GM21529 (cell line): ENCODE results near the gene SCN3A.

Experiments used
- ATAC-seq: cut with Tn5 transposase; IDR thresholded peaks from one replicate; pipeline ENCODE4 v1.9.1; 2021; ENCODE audit not compliant: unreplicated experiment

Gene SCN3A

DNA sequence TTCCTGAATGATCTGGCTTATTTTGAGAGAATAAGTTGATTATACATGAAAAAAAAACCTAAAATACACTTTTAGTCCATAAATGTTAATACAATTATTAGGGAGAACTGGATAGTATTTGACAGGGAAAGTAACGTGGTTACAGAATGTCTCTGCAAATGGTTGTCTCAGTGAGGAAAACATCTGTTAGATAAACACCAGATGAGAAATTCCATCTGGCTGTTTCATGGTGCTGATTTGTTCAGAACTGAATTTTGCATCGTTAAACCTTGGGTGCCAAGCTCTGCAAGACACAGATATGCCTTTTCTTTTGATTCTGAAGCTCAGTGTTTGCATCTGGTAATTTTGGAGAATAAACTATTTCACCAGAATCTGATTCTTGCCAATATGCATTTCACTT lies 90.4 kb downstream of the SCN3A start:
- ATAC-seq = no peak

GRCh38 chr2:165112789-165113188 lies 91.1 kb downstream of the SCN3A start:
- ATAC-seq = no peak

DNA sequence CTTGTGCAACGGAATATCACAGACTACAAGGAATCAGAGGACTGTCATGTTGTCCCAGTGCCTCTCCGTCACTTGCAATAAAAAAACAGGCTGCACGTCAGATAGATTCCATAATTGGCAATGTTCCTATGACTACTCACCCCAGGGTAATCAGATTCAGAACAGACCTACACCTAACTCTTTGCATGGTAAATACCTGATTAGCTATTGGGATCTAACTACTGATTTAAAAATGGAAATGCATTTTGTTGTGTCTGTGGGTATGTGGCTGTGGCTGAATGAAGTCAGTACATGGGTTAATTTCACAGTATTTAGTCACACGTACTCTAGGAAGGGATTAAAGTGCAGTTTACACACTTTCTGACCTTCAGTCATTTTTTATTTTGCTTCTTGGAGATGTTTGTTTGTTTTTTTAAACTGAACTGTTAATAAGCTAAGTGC lies 91.7 kb downstream of the SCN3A start:
- no peak for ATAC-seq

DNA sequence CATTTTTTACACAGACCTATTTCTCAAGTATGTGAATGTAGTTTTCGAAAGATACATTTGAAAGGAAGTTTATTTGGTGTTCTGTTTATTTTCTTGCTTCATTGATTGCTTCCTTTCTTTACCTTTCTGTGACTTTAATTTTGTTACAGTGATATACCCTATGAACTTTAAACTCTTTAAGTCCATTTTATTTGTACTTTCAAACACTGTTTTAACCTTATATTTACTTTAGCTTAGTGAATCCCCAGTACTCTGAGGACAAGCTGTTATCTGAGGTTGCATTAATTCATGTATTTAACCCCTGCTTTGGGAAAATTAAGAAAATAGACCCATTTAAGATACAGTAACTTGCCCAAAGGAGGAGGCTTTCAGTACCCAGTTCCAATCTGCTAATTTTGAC lies 93.5 kb downstream of the SCN3A start:
- no peak for ATAC-seq

DNA sequence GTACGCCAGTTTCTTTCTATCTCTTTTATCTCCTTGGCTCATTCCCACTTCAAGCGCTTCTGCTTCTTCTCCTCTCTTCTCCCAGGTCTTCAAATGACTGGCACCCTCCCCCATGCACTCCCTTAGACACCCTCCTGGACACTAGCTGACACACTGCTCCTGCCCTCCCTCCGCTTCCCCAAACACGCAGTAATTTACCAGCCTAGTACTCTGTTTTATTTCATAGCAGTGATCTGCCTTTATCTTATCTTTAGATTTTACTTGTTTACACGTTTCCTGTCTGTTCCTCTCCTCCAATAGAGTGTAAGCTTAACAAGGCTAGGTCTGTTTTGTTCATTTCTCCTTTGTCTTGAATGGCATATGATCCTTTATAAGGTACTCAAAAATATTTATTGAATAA lies 93.9 kb downstream of the SCN3A start:
- ATAC-seq = no peak

DNA sequence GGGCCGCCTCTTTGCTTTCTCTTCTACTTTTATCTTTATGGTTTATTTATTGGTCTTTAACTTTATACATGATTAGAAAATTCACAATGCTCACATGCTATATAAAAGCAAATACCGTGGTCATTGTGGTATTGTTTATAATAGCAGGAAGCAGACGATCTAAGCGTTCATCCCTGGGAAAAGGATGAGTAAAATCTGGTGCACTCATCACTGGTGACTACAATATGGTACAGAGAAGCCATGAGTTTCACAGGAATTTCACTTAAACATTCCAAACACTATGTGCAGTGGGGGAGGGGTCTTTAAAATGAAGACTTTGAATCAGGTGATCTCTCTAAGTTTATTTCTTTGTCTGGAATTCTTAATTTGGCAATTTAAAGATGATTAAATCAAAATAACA lies 97.9 kb downstream of the SCN3A start:
- ATAC-seq = no peak

- ATAC-seq = no peak
These were observed 115.6 kb downstream of the SCN3A start for GRCh38 chr2:165087933-165088901.

DNA sequence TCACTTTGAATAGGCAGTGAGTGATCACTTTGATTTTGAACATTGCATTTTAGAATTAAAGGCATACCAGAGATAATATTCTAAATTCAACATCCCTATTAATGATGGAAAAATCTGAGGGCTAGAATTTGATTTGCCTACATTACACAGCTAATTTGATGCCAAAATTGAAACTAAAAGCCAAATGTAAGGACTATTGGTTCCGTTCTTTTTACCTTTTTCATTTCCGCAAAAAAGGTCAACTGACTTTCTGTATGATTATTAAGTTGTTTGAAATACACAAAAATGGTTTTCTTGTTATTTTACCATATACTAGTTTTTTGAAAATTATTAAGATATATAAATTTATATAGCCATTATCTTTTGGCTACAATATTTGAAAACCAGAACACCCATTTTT lies 117.5 kb downstream of the SCN3A start:
- ATAC-seq = no peak

GRCh38 chr2:165083326-165083725 lies 120.5 kb downstream of the SCN3A start:
- ATAC-seq = no peak

DNA sequence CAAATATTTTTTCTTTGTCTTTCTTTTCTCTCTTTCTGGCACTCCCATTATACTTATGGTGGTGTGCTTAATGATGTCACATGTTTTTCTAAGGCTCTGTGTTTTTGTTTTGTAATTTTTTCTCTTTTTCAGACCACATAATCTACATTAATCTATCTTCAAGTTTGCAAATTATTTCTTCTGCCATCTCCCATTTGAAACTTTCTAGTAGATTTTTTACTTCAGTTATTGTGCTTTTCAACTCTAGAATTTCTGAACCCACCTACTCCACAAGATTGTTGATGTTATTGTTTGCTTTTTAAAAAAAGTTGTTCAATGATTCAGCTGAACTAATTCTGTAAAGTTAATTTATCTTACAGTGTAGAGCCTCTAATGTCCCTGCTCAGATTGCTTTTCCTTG lies 121.4 kb downstream of the SCN3A start:
- ATAC-seq = no peak

DNA sequence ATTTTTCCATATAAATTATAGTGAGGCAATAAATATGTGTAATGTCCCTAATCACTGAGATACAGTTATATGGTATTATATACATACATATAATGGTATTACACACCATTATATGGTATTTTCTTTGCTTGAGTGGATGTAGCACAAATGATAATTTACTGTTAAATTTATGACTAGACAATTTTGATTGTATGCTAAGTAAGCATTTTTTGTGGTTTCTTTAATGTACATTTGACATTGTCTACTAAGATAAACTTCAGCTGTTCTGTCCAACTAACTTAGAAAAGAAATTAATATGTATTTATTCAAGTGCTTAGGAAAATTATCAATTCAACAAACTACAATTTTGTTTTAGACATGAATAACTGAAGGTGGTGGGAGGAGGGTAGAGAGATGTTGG lies 122.6 kb downstream of the SCN3A start:
- no peak for ATAC-seq

GRCh38 chr2:165079432-165079831 lies 124.4 kb downstream of the SCN3A start:
- ATAC-seq = no peak

DNA sequence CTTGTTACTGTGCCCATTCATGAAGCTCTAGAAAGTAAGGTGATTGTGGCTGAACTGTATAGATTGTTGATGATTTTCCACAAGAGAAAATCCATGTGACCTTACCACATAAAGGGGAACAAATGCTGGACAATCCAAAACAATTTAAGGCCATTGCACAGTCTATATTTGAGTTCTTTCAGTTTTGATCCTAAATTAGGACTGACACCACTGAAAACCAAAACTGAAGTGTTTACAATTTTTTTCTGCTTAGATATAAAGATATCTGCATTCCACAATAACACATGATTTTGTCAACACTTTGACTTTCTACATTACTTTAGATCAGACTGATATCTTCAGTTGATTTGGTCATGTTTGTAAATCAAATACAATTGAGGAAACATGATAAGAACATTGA lies 124.9 kb downstream of the SCN3A start:
- no peak for ATAC-seq

DNA sequence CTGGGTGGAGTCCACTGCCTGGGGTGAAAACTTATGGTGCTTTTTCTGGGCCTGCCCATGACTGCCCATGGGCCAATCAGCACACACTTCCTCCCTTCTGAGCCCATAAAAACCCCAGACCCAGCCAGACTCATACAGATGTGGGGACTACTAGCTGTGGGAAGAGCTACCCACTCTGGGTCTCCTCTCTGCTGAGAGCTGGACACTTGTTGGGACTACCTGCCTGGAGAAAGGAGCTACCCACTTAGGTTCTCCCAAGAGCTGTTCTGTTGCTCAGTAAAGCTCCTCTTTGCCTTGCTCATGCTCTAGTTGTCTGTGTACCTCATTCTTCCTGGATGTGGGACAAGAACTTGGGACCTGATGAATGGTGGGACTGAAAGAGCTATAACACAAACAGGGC lies 129.0 kb downstream of the SCN3A start:
- no peak for ATAC-seq

GRCh38 chr2:165074323-165074722 lies 129.5 kb downstream of the SCN3A start:
- ATAC-seq = no peak

DNA sequence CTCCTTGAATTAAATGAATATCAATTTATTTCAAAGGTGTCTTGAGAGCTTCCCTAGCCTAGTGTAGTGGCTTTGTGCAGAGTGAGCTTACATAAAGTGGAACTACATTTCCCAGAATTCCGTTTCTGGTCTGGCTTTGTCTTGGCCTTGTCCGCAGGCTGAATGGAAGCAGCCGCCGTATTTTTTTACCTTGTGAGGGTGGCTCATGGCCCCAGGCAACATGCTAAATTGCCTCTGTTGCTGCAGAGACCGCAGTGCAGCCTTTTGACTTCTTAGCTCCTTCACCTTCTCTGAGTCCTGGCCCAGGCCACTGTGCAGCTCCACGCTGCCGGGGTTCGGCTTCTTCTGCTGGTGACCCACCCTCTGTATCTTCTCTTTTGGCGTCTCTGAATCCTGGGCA lies 133.8 kb downstream of the SCN3A start:
- ATAC-seq = no peak

- no peak for ATAC-seq
These were observed 134.7 kb downstream of the SCN3A start for GRCh38 chr2:165069151-165069550.

DNA sequence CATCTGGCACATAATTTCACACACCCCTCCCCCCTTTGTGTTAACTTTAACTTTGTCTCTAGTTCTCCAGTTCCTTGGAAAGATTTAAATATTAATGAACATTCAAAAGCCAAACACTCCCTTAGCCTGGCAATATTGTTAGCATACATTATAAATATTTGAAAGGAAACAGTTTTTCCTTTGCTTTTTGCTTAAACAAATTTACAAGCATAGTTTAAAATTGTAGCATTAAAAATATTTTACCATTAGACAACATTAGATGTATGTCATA lies 135.4 kb downstream of the SCN3A start:
- no peak for ATAC-seq

GRCh38 chr2:165067643-165068486 lies 136.0 kb downstream of the SCN3A start:
- no peak for ATAC-seq

DNA sequence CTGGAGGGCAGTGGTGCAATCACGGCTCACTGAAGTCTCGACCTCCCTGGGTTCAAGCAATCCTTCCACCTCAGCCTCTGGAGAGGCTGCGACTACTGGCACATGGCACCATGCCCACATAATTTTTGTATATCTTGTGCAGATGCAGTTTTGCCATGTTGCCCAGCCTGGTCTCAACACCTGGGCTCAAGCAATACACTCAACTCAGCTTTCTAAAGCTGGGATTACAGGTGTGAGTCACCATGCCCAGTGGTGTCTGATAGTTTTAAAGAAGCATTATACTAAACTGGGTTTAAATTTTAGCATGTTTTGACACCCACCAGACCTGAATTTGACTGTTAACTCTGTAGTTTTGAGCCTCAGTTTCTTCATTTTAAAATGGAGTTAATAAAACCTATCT lies 139.1 kb downstream of the SCN3A start:
- ATAC-seq = no peak

- no peak for ATAC-seq
These were observed 143.4 kb downstream of the SCN3A start for GRCh38 chr2:165060411-165060810.
